Measurements from ENCODE around the gene B4GALT6. TPM values are rescaled to one million over a fixed set of nuclear protein-coding genes. Genes with fewer than 3 reads are reported as not detected.

B4GALT6 gene
- total RNA-seq, 2 donors from 2014 or later = 0.95 to 3.0 TPM

- Histone ChIP-seq H3K27ac (no peak overlapping the region), H3K36me3 (no peaks in the 10 kb centered on the region), H3K9me3 (no peaks in the 10 kb centered on the region), H3K4me3 (no peak overlapping the region), H3K4me1 (ENCODE audit: control insufficient read depth in 1 of 2, low read depth in 2 of 2) (no peaks in the 10 kb centered on the region), H3K27me3 (replicated peaks; ENCODE audit: insufficient read depth) (no peaks in the 10 kb centered on the region)
- no peak for DNase-seq (ENCODE audit: low spot score)
- no peak for ATAC-seq (ENCODE audit: insufficient number of reproducible peaks, low FRiP score, low read depth)
- no peak for TF ChIP-seq CTCF (IDR thresholded peaks at IDR 0.05)
Measured at GRCh38 chr18:31660763-31661162, 23.6 kb downstream of the B4GALT6 start.

GRCh38 chr18:31659576-31660177 lies 24.7 kb downstream of the B4GALT6 start:
- no peak for TF ChIP-seq CTCF (IDR thresholded peaks at IDR 0.05)
- no peak for ATAC-seq (ENCODE audit: insufficient number of reproducible peaks, low FRiP score, low read depth)
- no peak overlapping the region for H3K4me3 ChIP-seq
- no peak for DNase-seq (ENCODE audit: low spot score)
- no peaks in the 10 kb centered on the region for H3K4me1 ChIP-seq (ENCODE audit: control insufficient read depth in 1 of 2, low read depth in 2 of 2)
- H3K27ac ChIP-seq = no peak overlapping the region
- no peaks in the 10 kb centered on the region for H3K9me3 ChIP-seq
- no peaks in the 10 kb centered on the region for H3K36me3 ChIP-seq
- H3K27me3 ChIP-seq (replicated peaks; ENCODE audit: insufficient read depth) = no peaks in the 10 kb centered on the region

- H3K27ac ChIP-seq = no peak overlapping the region
- no peaks in the 10 kb centered on the region for H3K36me3 ChIP-seq
- DNase-seq (ENCODE audit: low spot score) = no peak
- no peaks in the 10 kb centered on the region for H3K4me1 ChIP-seq (ENCODE audit: control insufficient read depth in 1 of 2, low read depth in 2 of 2)
- H3K9me3 ChIP-seq = no peaks in the 10 kb centered on the region
- no peak for ATAC-seq (ENCODE audit: insufficient number of reproducible peaks, low FRiP score, low read depth)
- H3K4me3 ChIP-seq = no peak overlapping the region
- H3K27me3 ChIP-seq (replicated peaks; ENCODE audit: insufficient read depth) = no peaks in the 10 kb centered on the region
- no peak for TF ChIP-seq CTCF (IDR thresholded peaks at IDR 0.05)
Measured at GRCh38 chr18:31658670-31659575, 25.5 kb downstream of the B4GALT6 start.

- Histone ChIP-seq H3K27me3 (replicated peaks; ENCODE audit: insufficient read depth) (no peaks in the 10 kb centered on the region), H3K9me3 (no peaks in the 10 kb centered on the region), H3K36me3 (no peaks in the 10 kb centered on the region), H3K27ac (no peak overlapping the region), H3K4me1 (ENCODE audit: control insufficient read depth in 1 of 2, low read depth in 2 of 2) (no peaks in the 10 kb centered on the region), H3K4me3 (no peak overlapping the region)
- ATAC-seq (ENCODE audit: insufficient number of reproducible peaks, low FRiP score, low read depth) (no peak), DNase-seq (ENCODE audit: low spot score) (no peak)
- no peak for TF ChIP-seq CTCF (IDR thresholded peaks at IDR 0.05)
Measured at GRCh38 chr18:31657823-31658669, 26.3 kb downstream of the B4GALT6 start.

- H3K4me1 ChIP-seq (ENCODE audit: control insufficient read depth in 1 of 2, low read depth in 2 of 2) = no peaks in the 10 kb centered on the region
- ATAC-seq (ENCODE audit: insufficient number of reproducible peaks, low FRiP score, low read depth) (no peak), DNase-seq (ENCODE audit: low spot score) (no peak)
- H3K27me3 ChIP-seq (replicated peaks; ENCODE audit: insufficient read depth) = no peaks in the 10 kb centered on the region
- H3K4me3 ChIP-seq = no peak overlapping the region
- H3K9me3 ChIP-seq = no peaks in the 10 kb centered on the region
- H3K27ac ChIP-seq = no peak overlapping the region
- no peaks in the 10 kb centered on the region for H3K36me3 ChIP-seq
- TF ChIP-seq CTCF (IDR thresholded peaks at IDR 0.05) = no peak
Measured at GRCh38 chr18:31656754-31657153, 27.6 kb downstream of the B4GALT6 start.
